Panc1 (cell line): ENCODE measurements around the gene SLC66A2.

ENCODE experiments used
- CTCF ChIP-seq: fragments of 450-650 bp; IDR thresholded peaks from 2 replicates; pipeline ENCODE4 v1.5.1; 2017; ENCODE audit warnings: mild to moderate bottlenecking
- POLR2AphosphoS5 ChIP-seq: IDR thresholded peaks from 2 replicates; pipeline ENCODE4 v1.6.1; 2012; ENCODE audit warnings: mild to moderate bottlenecking, low read depth, low read length, moderate library complexity
- REST ChIP-seq, 2 experiments: IDR thresholded peaks; 2 replicates each; pipeline ENCODE4 v1.6.1; 2011 to 2012; ENCODE audit warnings: low read depth in 2 of 2, control low read depth in 1 of 2, low read length in 1 of 2, mild to moderate bottlenecking in 1 of 2, moderate library complexity in 1 of 2; ENCODE audit not compliant: insufficient read depth in 1 of 2
- SIN3A ChIP-seq: IDR thresholded peaks from 2 replicates; pipeline ENCODE4 v1.6.1; 2012; ENCODE audit warnings: low read depth, mild to moderate bottlenecking, low read length, moderate library complexity, borderline replicate concordance; ENCODE audit not compliant: insufficient read depth
- TCF7L2 ChIP-seq: IDR thresholded peaks from 2 replicates; pipeline ENCODE4 v1.6.1; 2011; ENCODE audit warnings: mild to moderate bottlenecking, low read depth, low read length, inconsistent platforms

- no peak for TF ChIP-seq CTCF
- TF ChIP-seq SIN3A = no peak
- no peak for TF ChIP-seq POLR2AphosphoS5
- no peak for TF ChIP-seq REST (IDR thresholded peaks at IDR 0.05; ENCODE audit: insufficient read depth in 1 of 2, low read depth in 2 of 2, low read length in 1 of 2)
- no peak for TF ChIP-seq TCF7L2
Observed at GRCh38 chr18:79856119-79857007, 95.1 kb downstream of the SLC66A2 start.
